HG03354 (cell line): ENCODE data around the gene NPAS4.

Experiments
- ATAC-seq: cut with Tn5 transposase; IDR thresholded peaks from one replicate; pipeline ENCODE4 v1.9.1; 2021; ENCODE audit warnings: mild to moderate bottlenecking; ENCODE audit not compliant: unreplicated experiment, poor library complexity, severe bottlenecking

The NPAS4 gene

DNA sequence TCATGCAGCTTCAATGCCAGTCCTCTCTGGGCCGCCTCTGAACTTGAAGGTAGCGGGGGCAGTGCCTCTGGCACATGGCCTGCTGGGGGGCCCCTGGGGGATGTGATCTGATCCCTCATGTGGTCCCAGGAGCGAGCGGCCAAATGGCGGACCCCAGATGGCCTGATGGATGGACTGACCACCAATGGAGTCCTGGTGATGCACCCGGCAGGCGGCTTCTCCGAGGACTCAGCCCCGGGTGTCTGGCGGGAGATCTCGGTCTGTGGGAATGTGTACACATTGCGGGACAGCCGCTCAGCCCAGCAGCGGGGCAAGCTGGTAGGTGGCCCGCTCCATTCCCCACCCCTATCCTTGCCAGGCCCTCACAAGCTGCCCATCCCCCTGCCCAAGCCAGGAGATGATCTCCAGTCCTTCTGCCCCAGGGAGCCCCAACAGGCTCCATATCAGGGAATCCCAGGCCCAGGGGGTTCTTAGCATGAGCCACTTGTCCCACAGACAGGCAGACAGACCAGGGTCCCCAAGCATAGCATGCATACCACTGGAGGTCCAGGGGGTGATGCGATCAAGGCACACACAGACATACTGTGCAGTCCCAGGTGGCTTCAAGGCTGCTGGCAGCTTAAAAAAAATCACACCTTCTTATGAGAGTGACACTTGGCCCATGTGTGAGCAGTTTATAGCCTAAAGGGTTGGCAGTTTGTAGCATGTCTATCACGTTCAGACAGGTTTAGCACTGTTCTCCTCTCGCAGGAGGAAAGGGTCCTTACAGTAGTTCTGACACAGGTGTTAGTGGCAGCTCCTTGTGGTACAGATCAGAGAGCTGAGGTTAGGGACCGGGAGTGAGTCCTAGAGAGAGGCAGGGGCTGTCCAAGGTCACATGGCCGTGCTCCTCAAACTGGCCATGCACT, 53.0 kb downstream of the NPAS4 start:
- no peak for ATAC-seq

- ATAC-seq = no peak
Observed at GRCh38 chr11:66475349-66476172, 54.7 kb downstream of the NPAS4 start.
